Neural crest cell (in vitro differentiated cells): ENCODE results near the gene CREBRF. TPM values are rescaled to one million over a fixed set of nuclear protein-coding genes. Genes with fewer than 3 reads are reported as not detected.

Source experiments
- DNase-seq: peaks from one replicate; pipeline ENCODE4 v3.0.0; 2021; ENCODE audit warnings: low read depth, mixed read lengths, low spot score
- H3K27ac Mint-ChIP-seq: one replicate; pipeline ENCODE4 v1.8.0; 2021; ENCODE audit warnings: mild to moderate bottlenecking, mixed read lengths; ENCODE audit not compliant: unreplicated experiment
- H3K27me3 Mint-ChIP-seq: 2 replicates; pipeline ENCODE4 v1.8.0; 2021; ENCODE audit warnings: low read depth, mild to moderate bottlenecking, mixed read lengths
- H3K36me3 Mint-ChIP-seq: 2 replicates; pipeline ENCODE4 v1.8.0; 2021; ENCODE audit warnings: low read depth, mild to moderate bottlenecking, mixed read lengths
- H3K4me1 Mint-ChIP-seq: 2 replicates; pipeline ENCODE4 v1.8.0; 2021; ENCODE audit warnings: mixed read lengths
- H3K4me3 Mint-ChIP-seq: one replicate; pipeline ENCODE4 v1.8.0; 2021; ENCODE audit warnings: mild to moderate bottlenecking, mixed read lengths
- H3K9me3 Mint-ChIP-seq: 2 replicates; pipeline ENCODE4 v1.8.0; 2021; ENCODE audit warnings: mixed read lengths
- total RNA-seq: library from RNA; stranded (reverse); gene quantifications from 2 replicates; pipeline ENCODE4 v1.2.1, GENCODE V29; 2021
- TF ChIP-seq, protein P1 (sequence below): fragments of 200-600 bp; sonication (generic); conservative IDR thresholded peaks from 2 replicates; pipeline ENCODE4 v1.5.0; 2021; ENCODE audit warnings: antibody characterized with exemption, mild to moderate bottlenecking

CREBRF gene
- total RNA-seq, 1 donor from 2014 or later = 5.2 TPM

GRCh38 chr5:173047838-173048105, 8.4 kb upstream of the CREBRF start:
- no peaks in the 10 kb centered on the region for H3K36me3 Mint-ChIP-seq
- no peak overlapping the region for H3K4me3 Mint-ChIP-seq
- no peak for DNase-seq
- no peaks in the 10 kb centered on the region for H3K9me3 Mint-ChIP-seq
- H3K4me1 Mint-ChIP-seq = no peaks in the 10 kb centered on the region
- TF ChIP-seq, protein P1, sequence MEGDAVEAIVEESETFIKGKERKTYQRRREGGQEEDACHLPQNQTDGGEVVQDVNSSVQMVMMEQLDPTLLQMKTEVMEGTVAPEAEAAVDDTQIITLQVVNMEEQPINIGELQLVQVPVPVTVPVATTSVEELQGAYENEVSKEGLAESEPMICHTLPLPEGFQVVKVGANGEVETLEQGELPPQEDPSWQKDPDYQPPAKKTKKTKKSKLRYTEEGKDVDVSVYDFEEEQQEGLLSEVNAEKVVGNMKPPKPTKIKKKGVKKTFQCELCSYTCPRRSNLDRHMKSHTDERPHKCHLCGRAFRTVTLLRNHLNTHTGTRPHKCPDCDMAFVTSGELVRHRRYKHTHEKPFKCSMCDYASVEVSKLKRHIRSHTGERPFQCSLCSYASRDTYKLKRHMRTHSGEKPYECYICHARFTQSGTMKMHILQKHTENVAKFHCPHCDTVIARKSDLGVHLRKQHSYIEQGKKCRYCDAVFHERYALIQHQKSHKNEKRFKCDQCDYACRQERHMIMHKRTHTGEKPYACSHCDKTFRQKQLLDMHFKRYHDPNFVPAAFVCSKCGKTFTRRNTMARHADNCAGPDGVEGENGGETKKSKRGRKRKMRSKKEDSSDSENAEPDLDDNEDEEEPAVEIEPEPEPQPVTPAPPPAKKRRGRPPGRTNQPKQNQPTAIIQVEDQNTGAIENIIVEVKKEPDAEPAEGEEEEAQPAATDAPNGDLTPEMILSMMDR = no peak
- peaks cover 28% of the 10 kb centered on the region for H3K27me3 Mint-ChIP-seq
- H3K27ac Mint-ChIP-seq = no peak overlapping the region

DNA sequence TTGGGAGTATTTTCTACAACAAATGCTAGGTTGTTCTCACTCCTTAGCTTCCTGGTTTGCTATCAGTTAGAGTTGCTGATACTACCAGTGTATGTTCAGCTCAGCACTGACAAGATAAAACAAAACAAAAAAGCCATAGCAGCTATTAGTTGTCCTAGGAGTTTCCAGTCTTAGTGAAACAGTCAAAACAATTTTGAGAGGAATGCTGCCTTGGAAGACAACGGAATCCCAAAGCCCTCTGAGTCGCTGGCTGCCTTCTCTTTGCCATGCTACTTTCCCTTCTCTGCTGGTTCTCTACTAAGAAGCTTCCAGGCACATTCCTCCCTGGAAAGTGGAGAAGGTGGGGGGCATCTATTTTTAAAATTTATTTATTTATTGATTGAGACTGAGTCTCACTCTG, 5.4 kb upstream of the CREBRF start:
- no peak overlapping the region for H3K4me3 Mint-ChIP-seq
- no peak for DNase-seq
- no peaks in the 10 kb centered on the region for H3K36me3 Mint-ChIP-seq
- H3K9me3 Mint-ChIP-seq = no peaks in the 10 kb centered on the region
- peaks cover 6% of the 10 kb centered on the region for H3K4me1 Mint-ChIP-seq
- peaks cover 38% of the 10 kb centered on the region for H3K27me3 Mint-ChIP-seq
- H3K27ac Mint-ChIP-seq = no peak overlapping the region
- TF ChIP-seq, protein P1 = no peak

- Mint-ChIP-seq H3K9me3 (no peaks in the 10 kb centered on the region), H3K27me3 (peaks cover 38% of the 10 kb centered on the region), H3K36me3 (no peaks in the 10 kb centered on the region), H3K4me3 (peak overlapping the region; percentile 15), H3K27ac (no peak overlapping the region), H3K4me1 (peaks cover 8% of the 10 kb centered on the region)
- TF ChIP-seq, protein P1 = no peak
- no peak for DNase-seq
These were observed 4.4 kb upstream of the CREBRF start for GRCh38 chr5:173051746-173052145.

DNA sequence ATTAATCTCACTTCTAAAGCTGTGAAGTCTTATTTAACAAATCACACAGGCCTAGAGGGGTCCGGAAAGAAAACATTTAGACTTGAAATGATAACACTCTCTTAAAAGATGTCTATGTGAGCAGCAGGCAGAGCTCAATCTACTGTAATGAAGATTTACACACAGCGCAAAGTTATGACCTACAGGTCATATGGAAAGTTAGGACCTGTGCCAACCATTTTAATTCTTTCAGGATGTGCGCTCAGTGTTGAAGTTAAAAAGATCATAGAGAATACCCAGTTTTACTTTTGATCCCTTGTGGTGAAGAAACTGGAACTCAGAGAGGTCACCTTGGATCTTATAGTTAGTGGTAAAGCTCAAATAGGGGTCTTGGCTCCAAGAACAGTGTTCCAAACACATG, 3.1 kb upstream of the CREBRF start:
- TF ChIP-seq, protein P1 = no peak
- no peaks in the 10 kb centered on the region for H3K36me3 Mint-ChIP-seq
- no peak overlapping the region for H3K27ac Mint-ChIP-seq
- H3K27me3 Mint-ChIP-seq = peaks cover 32% of the 10 kb centered on the region
- H3K4me3 Mint-ChIP-seq = peak overlapping the region; percentile 33
- no peaks in the 10 kb centered on the region for H3K9me3 Mint-ChIP-seq
- H3K4me1 Mint-ChIP-seq = peaks cover 20% of the 10 kb centered on the region
- DNase-seq = no peak

GRCh38 chr5:173055042-173055721, 970 bp upstream of the CREBRF start:
- H3K4me1 Mint-ChIP-seq = peaks cover 22% of the 10 kb centered on the region
- H3K27ac Mint-ChIP-seq = no peak overlapping the region
- H3K9me3 Mint-ChIP-seq = no peaks in the 10 kb centered on the region
- peaks cover 28% of the 10 kb centered on the region for H3K27me3 Mint-ChIP-seq
- no peaks in the 10 kb centered on the region for H3K36me3 Mint-ChIP-seq
- TF ChIP-seq, protein P1 = no peak
- DNase-seq = no peak
- H3K4me3 Mint-ChIP-seq = peak overlapping the region; percentile 94

- H3K27me3 Mint-ChIP-seq = peaks cover 23% of the 10 kb centered on the region
- peak overlapping the region; percentile 93 for H3K27ac Mint-ChIP-seq
- no peaks in the 10 kb centered on the region for H3K36me3 Mint-ChIP-seq
- H3K4me3 Mint-ChIP-seq = peak overlapping the region; percentile 94
- no peaks in the 10 kb centered on the region for H3K9me3 Mint-ChIP-seq
- TF ChIP-seq, protein P1 = no peak
- peaks cover 22% of the 10 kb centered on the region for H3K4me1 Mint-ChIP-seq
- no peak for DNase-seq
These were observed 500 bp upstream of the CREBRF start for GRCh38 chr5:173055722-173055982.
